GM12878 (cell line): ENCODE results near the gene THRA. TPM values are rescaled to one million over a fixed set of nuclear protein-coding genes. Genes with fewer than 3 reads are reported as not detected.

ENCODE experiments used
- ATF7 ChIP-seq: fragments of 450-650 bp; IDR thresholded peaks from 2 replicates; pipeline ENCODE4 v1.6.1; 2016; ENCODE audit warnings: low read depth, mild to moderate bottlenecking
- BHLHE40 ChIP-seq, 2 experiments: fragments of 450-650 bp in 1 of 2; IDR thresholded peaks; 2 replicates each; pipeline ENCODE4 v1.6.1; 2011 to 2017; ENCODE audit warnings: low read depth in 2 of 2, borderline replicate concordance in 1 of 2, improper control_type of control experiment in 1 of 2, low read length in 1 of 2, mild to moderate bottlenecking in 1 of 2
- CHD2 ChIP-seq: IDR thresholded peaks from 2 replicates; pipeline ENCODE4 v1.6.1; 2011; ENCODE audit warnings: low read depth, low read length, improper control_type of control experiment, borderline replicate concordance
- EZH2 ChIP-seq: IDR thresholded peaks from 2 replicates; pipeline ENCODE4 v1.6.1; 2012; ENCODE audit warnings: low read depth, mild to moderate bottlenecking, control low read depth, inconsistent platforms, low read length, borderline replicate concordance; ENCODE audit not compliant: control insufficient read depth
- GATAD2B ChIP-seq: fragments of 450-650 bp; conservative IDR thresholded peaks from 2 replicates; pipeline ENCODE4 v1.6.1; 2017; ENCODE audit warnings: low read depth, mild to moderate bottlenecking, moderate library complexity
- IKZF1 ChIP-seq: fragments of 450-650 bp; conservative IDR thresholded peaks from 2 replicates; pipeline ENCODE4 v1.6.1; 2017; ENCODE audit warnings: antibody characterized with exemption, mild to moderate bottlenecking
- IKZF2 ChIP-seq, 2 experiments: fragments of 450-650 bp; IDR thresholded peaks; 2 replicates each; pipeline ENCODE4 v1.6.1; 2017; ENCODE audit warnings: mild to moderate bottlenecking in 2 of 2, moderate library complexity in 2 of 2
- JUND ChIP-seq: IDR thresholded peaks from 2 replicates; pipeline ENCODE4 v1.6.1; 2012; ENCODE audit warnings: low read depth, mild to moderate bottlenecking, low read length, improper control_type of control experiment, moderate library complexity
- MEF2B ChIP-seq: fragments of 450-650 bp; IDR thresholded peaks from 2 replicates; pipeline ENCODE4 v1.6.1; 2018; ENCODE audit warnings: mild to moderate bottlenecking, moderate library complexity; ENCODE audit not compliant: partially characterized antibody, poor library complexity, severe bottlenecking
- MXI1 ChIP-seq: fragments of 150-350 bp; IDR thresholded peaks from 2 replicates; pipeline ENCODE4 v1.6.1; 2011; ENCODE audit warnings: low read depth, mild to moderate bottlenecking, inconsistent platforms, low read length, improper control_type of control experiment
- NR2C1 ChIP-seq: fragments of 450-650 bp; IDR thresholded peaks from 2 replicates; pipeline ENCODE4 v1.6.1; 2017; ENCODE audit warnings: antibody characterized with exemption, mild to moderate bottlenecking, moderate library complexity
- RAD21 ChIP-seq: IDR thresholded peaks from 2 replicates; pipeline ENCODE4 v1.6.1; 2011; ENCODE audit warnings: mild to moderate bottlenecking, low read depth, low read length, moderate library complexity; ENCODE audit not compliant: insufficient read depth
- RAD51 ChIP-seq: fragments of 450-650 bp; IDR thresholded peaks from 2 replicates; pipeline ENCODE4 v1.6.1; 2016; ENCODE audit warnings: moderate library complexity, mild to moderate bottlenecking, inconsistent platforms
- SMAD1 ChIP-seq: fragments of 450-650 bp; IDR thresholded peaks from 2 replicates; pipeline ENCODE4 v1.6.1; 2018; ENCODE audit warnings: mild to moderate bottlenecking, low read depth; ENCODE audit not compliant: partially characterized antibody
- SMC3 ChIP-seq: IDR thresholded peaks from 2 replicates; pipeline ENCODE4 v1.6.1; 2011; ENCODE audit warnings: low read length, improper control_type of control experiment, borderline replicate concordance
- SPI1 ChIP-seq: IDR thresholded peaks from 2 replicates; pipeline ENCODE4 v1.6.1; 2011; ENCODE audit warnings: low read depth, mild to moderate bottlenecking, low read length, moderate library complexity, borderline replicate concordance; ENCODE audit not compliant: insufficient read depth
- TBL1XR1 ChIP-seq: IDR thresholded peaks from 2 replicates; pipeline ENCODE4 v1.6.1; 2012; ENCODE audit warnings: low read depth, low read length, improper control_type of control experiment
- TCF7 ChIP-seq: IDR thresholded peaks from 2 replicates; pipeline ENCODE4 v1.6.1; 2014; ENCODE audit warnings: antibody characterized with exemption, borderline replicate concordance
- ZNF622 ChIP-seq: fragments of 450-650 bp; IDR thresholded peaks from 2 replicates; pipeline ENCODE4 v1.6.1; 2017; ENCODE audit warnings: mild to moderate bottlenecking, inconsistent platforms
- polyA plus RNA-seq, 11 experiments: library from polyadenylated mRNA; depleted of rRNA in 4 of 11; unstranded in 6 of 11; stranded (reverse) in 5 of 11; fragments of >200 nt; fragmentation: Nextera tagmentation in 4 of 11; fragmentation: Illumina TruSeq in 1 of 11; extraction: Ambion mirVana in 4 of 11; extraction: Trizol in 1 of 11; gene quantifications; 1 replicate in 1 of 11; 2 replicates in 10 of 11; pipeline versions ENCODE4 v1.2.1 to v1.2.3, GENCODE V29; 2011 to 2016; ENCODE audit warnings: inconsistent platforms in 2 of 11, missing spikeins in 2 of 11, low read depth in 1 of 11
- total RNA-seq, 4 experiments: library from RNA; depleted of rRNA in 3 of 4; stranded (reverse); fragments of >200 nt in 3 of 4; fragmentation: Illumina TruSeq in 1 of 4; extraction: Trizol in 1 of 4; gene quantifications; 2 replicates each; pipeline versions ENCODE4 v1.2.1 to v1.2.3, GENCODE V29; 2013 to 2021
- TF ChIP-seq, protein P1 (sequence below): IDR thresholded peaks from 2 replicates; pipeline ENCODE4 v1.6.1; 2012; ENCODE audit warnings: low read depth, low read length, improper control_type of control experiment
- TF ChIP-seq, protein P2 (sequence below): IDR thresholded peaks from 2 replicates; pipeline ENCODE4 v1.6.1; 2011; ENCODE audit warnings: mild to moderate bottlenecking, low read depth, low read length, moderate library complexity; ENCODE audit not compliant: insufficient replicate concordance
- TF ChIP-seq, protein P3 (sequence below): fragments of 450-650 bp; IDR thresholded peaks from 2 replicates; pipeline ENCODE4 v1.6.1; 2017; ENCODE audit warnings: mild to moderate bottlenecking, moderate library complexity

THRA gene
- total and polyA plus RNA-seq, 10 of the 15 experiments (the other 5 are each of a cell fraction or from before 2014, with no cell fraction given): 0.03 to 2.0 (median 0.64) TPM

DNA sequence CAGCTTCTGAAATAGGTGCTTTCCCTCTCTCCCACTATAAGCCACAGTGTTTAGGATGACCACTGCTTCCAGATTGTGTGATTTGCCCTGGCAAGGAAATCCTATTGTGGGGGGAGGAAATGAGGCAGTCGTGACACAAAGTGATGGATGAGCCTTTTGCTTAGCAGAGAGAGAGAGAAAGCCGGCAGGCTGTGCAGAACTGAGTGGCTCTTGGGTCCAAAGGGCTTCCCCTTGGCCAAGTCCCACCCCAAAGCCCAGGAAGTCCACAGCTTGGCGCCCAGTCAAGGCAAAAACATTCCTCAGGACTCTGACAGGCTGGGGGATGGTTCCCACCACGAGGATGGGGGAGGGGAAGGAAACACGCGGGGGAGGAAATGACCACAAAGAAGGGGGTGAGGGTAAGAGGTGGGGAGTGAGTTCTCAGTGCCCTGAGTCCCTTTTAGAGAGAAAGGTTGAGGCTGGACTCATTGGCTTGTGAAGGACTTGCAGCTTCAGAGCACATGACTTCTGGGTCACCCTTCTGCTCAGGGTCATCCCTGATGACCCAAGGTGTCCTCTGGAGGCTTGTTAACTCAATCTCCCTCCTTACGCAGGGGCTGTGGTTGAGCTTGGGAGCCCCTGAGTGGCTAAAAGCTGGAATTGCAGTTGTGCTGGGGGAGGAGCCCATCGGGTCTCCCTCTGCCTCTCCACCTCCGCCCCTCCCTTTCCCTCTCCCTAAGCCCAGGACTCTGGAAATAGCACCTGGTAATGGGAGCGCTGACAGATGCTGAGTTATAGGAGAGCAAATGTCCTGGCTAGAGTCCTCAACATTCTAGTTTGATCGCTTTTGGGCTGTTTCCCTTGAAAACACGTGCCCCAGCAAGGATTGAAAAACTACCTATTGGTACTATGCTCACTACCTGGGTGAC is 48.7 kb downstream of the THRA start (continued):
- TF ChIP-seq, protein P1, sequence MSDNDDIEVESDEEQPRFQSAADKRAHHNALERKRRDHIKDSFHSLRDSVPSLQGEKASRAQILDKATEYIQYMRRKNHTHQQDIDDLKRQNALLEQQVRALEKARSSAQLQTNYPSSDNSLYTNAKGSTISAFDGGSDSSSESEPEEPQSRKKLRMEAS: peak; percentile 43; the same call in 1 of the 2 replicates
- TF ChIP-seq SPI1: no peak
- peak; percentile 83 for TF ChIP-seq CHD2
- TF ChIP-seq ATF7: peak; percentile 61
- TF ChIP-seq GATAD2B: peak; percentile 39; the same call in 1 of the 2 replicates
- peak; percentile 53 for TF ChIP-seq NR2C1
- TF ChIP-seq, protein P2, sequence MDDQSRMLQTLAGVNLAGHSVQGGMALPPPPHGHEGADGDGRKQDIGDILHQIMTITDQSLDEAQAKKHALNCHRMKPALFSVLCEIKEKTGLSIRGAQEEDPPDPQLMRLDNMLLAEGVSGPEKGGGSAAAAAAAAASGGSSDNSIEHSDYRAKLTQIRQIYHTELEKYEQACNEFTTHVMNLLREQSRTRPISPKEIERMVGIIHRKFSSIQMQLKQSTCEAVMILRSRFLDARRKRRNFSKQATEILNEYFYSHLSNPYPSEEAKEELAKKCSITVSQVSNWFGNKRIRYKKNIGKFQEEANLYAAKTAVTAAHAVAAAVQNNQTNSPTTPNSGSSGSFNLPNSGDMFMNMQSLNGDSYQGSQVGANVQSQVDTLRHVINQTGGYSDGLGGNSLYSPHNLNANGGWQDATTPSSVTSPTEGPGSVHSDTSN: peak; percentile 64
- TF ChIP-seq RAD21: peak; percentile 84
- no peak for TF ChIP-seq EZH2
- peak; percentile 77 for TF ChIP-seq IKZF1
- TF ChIP-seq, protein P3, sequence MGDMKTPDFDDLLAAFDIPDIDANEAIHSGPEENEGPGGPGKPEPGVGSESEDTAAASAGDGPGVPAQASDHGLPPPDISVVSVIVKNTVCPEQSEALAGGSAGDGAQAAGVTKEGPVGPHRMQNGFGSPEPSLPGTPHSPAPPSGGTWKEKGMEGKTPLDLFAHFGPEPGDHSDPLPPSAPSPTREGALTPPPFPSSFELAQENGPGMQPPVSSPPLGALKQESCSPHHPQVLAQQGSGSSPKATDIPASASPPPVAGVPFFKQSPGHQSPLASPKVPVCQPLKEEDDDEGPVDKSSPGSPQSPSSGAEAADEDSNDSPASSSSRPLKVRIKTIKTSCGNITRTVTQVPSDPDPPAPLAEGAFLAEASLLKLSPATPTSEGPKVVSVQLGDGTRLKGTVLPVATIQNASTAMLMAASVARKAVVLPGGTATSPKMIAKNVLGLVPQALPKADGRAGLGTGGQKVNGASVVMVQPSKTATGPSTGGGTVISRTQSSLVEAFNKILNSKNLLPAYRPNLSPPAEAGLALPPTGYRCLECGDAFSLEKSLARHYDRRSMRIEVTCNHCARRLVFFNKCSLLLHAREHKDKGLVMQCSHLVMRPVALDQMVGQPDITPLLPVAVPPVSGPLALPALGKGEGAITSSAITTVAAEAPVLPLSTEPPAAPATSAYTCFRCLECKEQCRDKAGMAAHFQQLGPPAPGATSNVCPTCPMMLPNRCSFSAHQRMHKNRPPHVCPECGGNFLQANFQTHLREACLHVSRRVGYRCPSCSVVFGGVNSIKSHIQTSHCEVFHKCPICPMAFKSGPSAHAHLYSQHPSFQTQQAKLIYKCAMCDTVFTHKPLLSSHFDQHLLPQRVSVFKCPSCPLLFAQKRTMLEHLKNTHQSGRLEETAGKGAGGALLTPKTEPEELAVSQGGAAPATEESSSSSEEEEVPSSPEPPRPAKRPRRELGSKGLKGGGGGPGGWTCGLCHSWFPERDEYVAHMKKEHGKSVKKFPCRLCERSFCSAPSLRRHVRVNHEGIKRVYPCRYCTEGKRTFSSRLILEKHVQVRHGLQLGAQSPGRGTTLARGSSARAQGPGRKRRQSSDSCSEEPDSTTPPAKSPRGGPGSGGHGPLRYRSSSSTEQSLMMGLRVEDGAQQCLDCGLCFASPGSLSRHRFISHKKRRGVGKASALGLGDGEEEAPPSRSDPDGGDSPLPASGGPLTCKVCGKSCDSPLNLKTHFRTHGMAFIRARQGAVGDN: 0 out of 2 replicates have a peak, but pooled peaks have one; percentile 9
- no peak for TF ChIP-seq ZNF622
- TF ChIP-seq BHLHE40 (IDR thresholded peaks at IDR 0.05; ENCODE audit: borderline replicate concordance in 1 of 2, low read depth in 2 of 2, low read length in 1 of 2): peak; percentile 54 to 63; a peak in 3 of 4 replicates
- 0 out of 2 replicates have a peak, but pooled peaks have one; percentile 11 for TF ChIP-seq JUND
- peak; percentile 61; the same call in 1 of the 2 replicates for TF ChIP-seq MXI1
- TF ChIP-seq MEF2B: no peak
- TF ChIP-seq RAD51: peak; percentile 58; the same call in 1 of the 2 replicates
- peak; percentile 44; the same call in 1 of the 2 replicates for TF ChIP-seq TBL1XR1
- no peak for TF ChIP-seq SMAD1
- TF ChIP-seq IKZF2 (IDR thresholded peaks at IDR 0.05): peak; percentile 60 to 75
- TF ChIP-seq TCF7: peak; percentile 28; the same call in 1 of the 2 replicates
- TF ChIP-seq SMC3: peak; percentile 77
